PC-3 (cell line): ENCODE results near the gene BCAS1.

Source experiments
- CTCF ChIP-seq: fragments of 300-600 bp; sonication (generic); conservative IDR thresholded peaks from 2 replicates; pipeline ENCODE4 v1.5.1; 2017; ENCODE audit warnings: antibody characterized with exemption, low read depth, mild to moderate bottlenecking, low read length
- EZH2 ChIP-seq: fragments of 300-600 bp; sonication (generic); IDR thresholded peaks from one replicate; pipeline ENCODE4 v1.6.1; 2017; ENCODE audit warnings: antibody characterized with exemption, mild to moderate bottlenecking, low read length; ENCODE audit not compliant: unreplicated experiment
- EZH2phosphoT487 ChIP-seq: fragments of 300-600 bp; sonication (generic); IDR thresholded peaks from 2 replicates; pipeline ENCODE4 v1.6.1; 2018; ENCODE audit warnings: mild to moderate bottlenecking, antibody characterized with exemption, low read length, borderline replicate concordance

DNA sequence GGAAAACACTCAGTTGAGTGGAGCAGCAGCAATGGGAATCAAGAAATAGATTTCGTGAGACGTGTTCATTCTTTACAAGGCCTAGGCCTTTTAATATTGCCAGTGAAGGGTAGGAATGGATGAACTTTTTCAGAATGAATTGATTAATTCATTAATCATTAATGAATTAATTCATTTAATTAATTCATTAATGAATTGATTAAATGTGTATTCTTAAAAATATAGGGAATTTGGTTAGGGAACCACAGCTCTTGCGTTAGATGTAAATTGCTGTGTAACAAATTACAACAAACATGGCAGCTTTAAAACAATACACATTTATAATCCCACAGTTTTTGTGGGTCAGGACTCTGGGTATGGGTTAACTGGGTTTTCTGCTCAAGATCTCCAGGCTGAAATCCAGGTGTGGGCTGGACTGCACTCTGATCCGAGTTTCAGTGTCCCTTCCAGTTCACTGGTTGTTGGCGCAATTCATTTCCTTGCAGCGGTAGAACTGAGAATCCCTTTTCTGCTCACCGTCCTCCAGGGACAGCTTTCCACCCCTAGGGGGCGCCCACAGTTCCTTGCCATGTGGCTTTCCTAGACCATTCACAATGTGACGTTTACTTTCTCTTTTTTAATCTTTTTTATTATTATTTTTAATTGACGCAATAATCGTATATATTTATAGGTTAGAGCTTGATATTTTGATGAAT lies 32.8 kb upstream of the BCAS1 start:
- TF ChIP-seq CTCF (peak; percentile 97), EZH2 (no peak), EZH2phosphoT487 (no peak)
